Measurements from ENCODE around the gene TSPAN1. TPM values are rescaled to one million over a fixed set of nuclear protein-coding genes. Genes with fewer than 3 reads are reported as not detected.

TSPAN1 gene
- total and polyA plus RNA-seq, 4 donors: 0.33 to 7.0 (median 2.1) TPM

DNA sequence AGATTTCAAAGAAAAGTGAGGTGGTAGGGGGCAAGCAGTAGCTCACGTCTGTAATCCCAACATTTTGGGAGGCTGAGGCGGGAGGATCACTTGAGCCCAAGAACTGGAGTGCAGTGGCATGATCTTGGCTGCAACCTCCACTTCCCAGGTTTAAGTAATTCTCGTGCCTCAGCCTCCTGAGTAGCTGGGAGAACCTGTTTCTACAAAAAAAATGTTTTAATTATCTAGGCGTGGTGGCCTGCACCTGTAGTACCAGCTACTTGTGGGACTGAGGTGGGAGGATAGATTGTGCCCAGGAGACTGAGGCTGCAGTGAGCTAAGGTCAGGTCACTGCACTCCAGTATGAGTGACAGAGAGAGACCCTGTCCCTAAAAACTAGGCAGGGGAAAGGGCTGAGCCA, 2.6 kb upstream of the TSPAN1 start (continued):
- TF ChIP-seq, protein P1, sequence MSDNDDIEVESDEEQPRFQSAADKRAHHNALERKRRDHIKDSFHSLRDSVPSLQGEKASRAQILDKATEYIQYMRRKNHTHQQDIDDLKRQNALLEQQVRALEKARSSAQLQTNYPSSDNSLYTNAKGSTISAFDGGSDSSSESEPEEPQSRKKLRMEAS (IDR thresholded peaks at IDR 0.05): no peak
- TF ChIP-seq FOXA1 (IDR thresholded peaks at IDR 0.05) (no peak), SP1 (IDR thresholded peaks at IDR 0.05) (no peak), HNF4G (IDR thresholded peaks at IDR 0.05) (no peak), JUND (IDR thresholded peaks at IDR 0.05) (no peak)
- TF ChIP-seq, protein P2, sequence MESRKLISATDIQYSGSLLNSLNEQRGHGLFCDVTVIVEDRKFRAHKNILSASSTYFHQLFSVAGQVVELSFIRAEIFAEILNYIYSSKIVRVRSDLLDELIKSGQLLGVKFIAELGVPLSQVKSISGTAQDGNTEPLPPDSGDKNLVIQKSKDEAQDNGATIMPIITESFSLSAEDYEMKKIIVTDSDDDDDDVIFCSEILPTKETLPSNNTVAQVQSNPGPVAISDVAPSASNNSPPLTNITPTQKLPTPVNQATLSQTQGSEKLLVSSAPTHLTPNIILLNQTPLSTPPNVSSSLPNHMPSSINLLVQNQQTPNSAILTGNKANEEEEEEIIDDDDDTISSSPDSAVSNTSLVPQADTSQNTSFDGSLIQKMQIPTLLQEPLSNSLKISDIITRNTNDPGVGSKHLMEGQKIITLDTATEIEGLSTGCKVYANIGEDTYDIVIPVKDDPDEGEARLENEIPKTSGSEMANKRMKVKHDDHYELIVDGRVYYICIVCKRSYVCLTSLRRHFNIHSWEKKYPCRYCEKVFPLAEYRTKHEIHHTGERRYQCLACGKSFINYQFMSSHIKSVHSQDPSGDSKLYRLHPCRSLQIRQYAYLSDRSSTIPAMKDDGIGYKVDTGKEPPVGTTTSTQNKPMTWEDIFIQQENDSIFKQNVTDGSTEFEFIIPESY (IDR thresholded peaks at IDR 0.05): no peak

DNA sequence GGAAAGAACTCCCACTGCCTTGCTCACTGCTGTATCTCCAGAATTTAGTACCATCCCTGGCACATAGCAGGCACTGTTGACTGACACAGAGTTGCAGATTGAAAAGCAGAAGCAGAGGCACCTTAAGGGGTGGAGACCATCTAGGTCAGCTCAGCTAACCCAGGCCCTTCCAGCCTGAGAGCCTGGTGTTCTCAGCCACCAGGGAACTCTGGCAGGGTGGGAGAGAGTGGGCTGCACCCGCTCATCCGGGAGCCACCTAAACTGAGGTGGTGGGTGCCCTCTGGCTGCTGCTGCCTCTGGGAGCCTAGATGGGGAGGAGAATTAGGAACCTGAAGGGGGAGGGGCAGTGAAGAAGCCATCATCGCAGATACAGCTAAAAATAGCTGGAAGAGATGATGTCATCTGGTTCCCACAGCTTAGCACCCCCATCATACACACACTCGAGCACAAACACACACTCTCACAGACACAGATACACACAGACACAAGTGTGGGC, 1.5 kb upstream of the TSPAN1 start:
- Histone ChIP-seq H3K4me1 (ENCODE audit: control insufficient read depth in 4 of 4, insufficient read depth in 4 of 4, low read length in 3 of 4) (peaks cover 0 to 2% (median 0%) of the 10 kb centered on the region in 4 donors), H3K4me3 (ENCODE audit: low read depth in 1 of 3, low read length in 3 of 3) (no peak overlapping the region), H3K27me3 (ENCODE audit: control insufficient read depth in 4 of 4, insufficient read depth in 4 of 4, low read length in 3 of 4) (no peaks in the 10 kb centered on the region), H3K9ac (ENCODE audit: low read depth in 1 of 2, low read length in 2 of 2) (no peak overlapping the region), H3K27ac (ENCODE audit: low read depth in 1 of 2, low read length in 2 of 2) (no peak overlapping the region), H3K36me3 (ENCODE audit: control insufficient read depth in 4 of 4, insufficient read depth in 3 of 4, low read depth in 1 of 4, low read length in 3 of 4) (no peaks in the 10 kb centered on the region), H3K9me3 (ENCODE audit: control insufficient read depth in 4 of 4, low read length in 3 of 4) (no peaks in the 10 kb centered on the region)
- 54% methylated on average over 4 of the region's 4 CpGs for WGBS
- TF ChIP-seq EGR1 (IDR thresholded peaks at IDR 0.05; ENCODE audit: low read depth in 2 of 2) (no peak), HNF4G (IDR thresholded peaks at IDR 0.05) (no peak), JUND (IDR thresholded peaks at IDR 0.05) (no peak), RXRA (IDR thresholded peaks at IDR 0.05) (no peak), GABPA (IDR thresholded peaks at IDR 0.05 in 1 of 2, conservative IDR thresholded peaks at IDR 0.05 in 1 of 2) (no peak), FOXA1 (IDR thresholded peaks at IDR 0.05) (no peak), SP1 (IDR thresholded peaks at IDR 0.05) (no peak), YY1 (IDR thresholded peaks at IDR 0.05) (no peak), RAD21 (IDR thresholded peaks at IDR 0.05) (no peak), HNF4A (conservative IDR thresholded peaks at IDR 0.05) (no peak), TAF1 (conservative IDR thresholded peaks at IDR 0.05) (no peak), FOXA2 (IDR thresholded peaks at IDR 0.05) (no peak), NR2F2 (IDR thresholded peaks at IDR 0.05) (no peak)
- TF ChIP-seq, protein P3, sequence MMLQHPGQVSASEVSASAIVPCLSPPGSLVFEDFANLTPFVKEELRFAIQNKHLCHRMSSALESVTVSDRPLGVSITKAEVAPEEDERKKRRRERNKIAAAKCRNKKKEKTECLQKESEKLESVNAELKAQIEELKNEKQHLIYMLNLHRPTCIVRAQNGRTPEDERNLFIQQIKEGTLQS (IDR thresholded peaks at IDR 0.05): no peak
- TF ChIP-seq, protein P4, sequence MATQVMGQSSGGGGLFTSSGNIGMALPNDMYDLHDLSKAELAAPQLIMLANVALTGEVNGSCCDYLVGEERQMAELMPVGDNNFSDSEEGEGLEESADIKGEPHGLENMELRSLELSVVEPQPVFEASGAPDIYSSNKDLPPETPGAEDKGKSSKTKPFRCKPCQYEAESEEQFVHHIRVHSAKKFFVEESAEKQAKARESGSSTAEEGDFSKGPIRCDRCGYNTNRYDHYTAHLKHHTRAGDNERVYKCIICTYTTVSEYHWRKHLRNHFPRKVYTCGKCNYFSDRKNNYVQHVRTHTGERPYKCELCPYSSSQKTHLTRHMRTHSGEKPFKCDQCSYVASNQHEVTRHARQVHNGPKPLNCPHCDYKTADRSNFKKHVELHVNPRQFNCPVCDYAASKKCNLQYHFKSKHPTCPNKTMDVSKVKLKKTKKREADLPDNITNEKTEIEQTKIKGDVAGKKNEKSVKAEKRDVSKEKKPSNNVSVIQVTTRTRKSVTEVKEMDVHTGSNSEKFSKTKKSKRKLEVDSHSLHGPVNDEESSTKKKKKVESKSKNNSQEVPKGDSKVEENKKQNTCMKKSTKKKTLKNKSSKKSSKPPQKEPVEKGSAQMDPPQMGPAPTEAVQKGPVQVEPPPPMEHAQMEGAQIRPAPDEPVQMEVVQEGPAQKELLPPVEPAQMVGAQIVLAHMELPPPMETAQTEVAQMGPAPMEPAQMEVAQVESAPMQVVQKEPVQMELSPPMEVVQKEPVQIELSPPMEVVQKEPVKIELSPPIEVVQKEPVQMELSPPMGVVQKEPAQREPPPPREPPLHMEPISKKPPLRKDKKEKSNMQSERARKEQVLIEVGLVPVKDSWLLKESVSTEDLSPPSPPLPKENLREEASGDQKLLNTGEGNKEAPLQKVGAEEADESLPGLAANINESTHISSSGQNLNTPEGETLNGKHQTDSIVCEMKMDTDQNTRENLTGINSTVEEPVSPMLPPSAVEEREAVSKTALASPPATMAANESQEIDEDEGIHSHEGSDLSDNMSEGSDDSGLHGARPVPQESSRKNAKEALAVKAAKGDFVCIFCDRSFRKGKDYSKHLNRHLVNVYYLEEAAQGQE (IDR thresholded peaks at IDR 0.05): no peak
- TF ChIP-seq, protein P1 (IDR thresholded peaks at IDR 0.05): no peak
- TF ChIP-seq, protein P2 (IDR thresholded peaks at IDR 0.05): no peak
- TF ChIP-seq, protein P5, sequence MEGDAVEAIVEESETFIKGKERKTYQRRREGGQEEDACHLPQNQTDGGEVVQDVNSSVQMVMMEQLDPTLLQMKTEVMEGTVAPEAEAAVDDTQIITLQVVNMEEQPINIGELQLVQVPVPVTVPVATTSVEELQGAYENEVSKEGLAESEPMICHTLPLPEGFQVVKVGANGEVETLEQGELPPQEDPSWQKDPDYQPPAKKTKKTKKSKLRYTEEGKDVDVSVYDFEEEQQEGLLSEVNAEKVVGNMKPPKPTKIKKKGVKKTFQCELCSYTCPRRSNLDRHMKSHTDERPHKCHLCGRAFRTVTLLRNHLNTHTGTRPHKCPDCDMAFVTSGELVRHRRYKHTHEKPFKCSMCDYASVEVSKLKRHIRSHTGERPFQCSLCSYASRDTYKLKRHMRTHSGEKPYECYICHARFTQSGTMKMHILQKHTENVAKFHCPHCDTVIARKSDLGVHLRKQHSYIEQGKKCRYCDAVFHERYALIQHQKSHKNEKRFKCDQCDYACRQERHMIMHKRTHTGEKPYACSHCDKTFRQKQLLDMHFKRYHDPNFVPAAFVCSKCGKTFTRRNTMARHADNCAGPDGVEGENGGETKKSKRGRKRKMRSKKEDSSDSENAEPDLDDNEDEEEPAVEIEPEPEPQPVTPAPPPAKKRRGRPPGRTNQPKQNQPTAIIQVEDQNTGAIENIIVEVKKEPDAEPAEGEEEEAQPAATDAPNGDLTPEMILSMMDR (IDR thresholded peaks at IDR 0.05; ENCODE audit: low read depth, low read length, missing input control): no peak
- DNase-seq (ENCODE audit: low spot score): no peak

Measured in liver (tissue), 9 donors.